Peyer's patch (tissue), 4 donors: ENCODE results near the gene LRFN4.

Experiments used
- POLR2A ChIP-seq, 2 donors: fragments of 450-650 bp; IDR thresholded peaks; one replicate each; pipeline ENCODE4 v1.5.1; 2017; ENCODE audit warnings: antibody characterized with exemption in 2 of 2, mild to moderate bottlenecking in 2 of 2, moderate library complexity in 2 of 2
- TF ChIP-seq, protein P1 (sequence below), 6 experiments: fragments of 450-650 bp in 4 of 6; fragments of 200-600 bp in 2 of 6; sonication (generic) in 1 of 6; IDR thresholded peaks; one replicate each; pipeline ENCODE4 v1.5.1; 2017 to 2019; ENCODE audit warnings: antibody characterized with exemption in 6 of 6, mild to moderate bottlenecking in 3 of 6, moderate library complexity in 1 of 6

DNA sequence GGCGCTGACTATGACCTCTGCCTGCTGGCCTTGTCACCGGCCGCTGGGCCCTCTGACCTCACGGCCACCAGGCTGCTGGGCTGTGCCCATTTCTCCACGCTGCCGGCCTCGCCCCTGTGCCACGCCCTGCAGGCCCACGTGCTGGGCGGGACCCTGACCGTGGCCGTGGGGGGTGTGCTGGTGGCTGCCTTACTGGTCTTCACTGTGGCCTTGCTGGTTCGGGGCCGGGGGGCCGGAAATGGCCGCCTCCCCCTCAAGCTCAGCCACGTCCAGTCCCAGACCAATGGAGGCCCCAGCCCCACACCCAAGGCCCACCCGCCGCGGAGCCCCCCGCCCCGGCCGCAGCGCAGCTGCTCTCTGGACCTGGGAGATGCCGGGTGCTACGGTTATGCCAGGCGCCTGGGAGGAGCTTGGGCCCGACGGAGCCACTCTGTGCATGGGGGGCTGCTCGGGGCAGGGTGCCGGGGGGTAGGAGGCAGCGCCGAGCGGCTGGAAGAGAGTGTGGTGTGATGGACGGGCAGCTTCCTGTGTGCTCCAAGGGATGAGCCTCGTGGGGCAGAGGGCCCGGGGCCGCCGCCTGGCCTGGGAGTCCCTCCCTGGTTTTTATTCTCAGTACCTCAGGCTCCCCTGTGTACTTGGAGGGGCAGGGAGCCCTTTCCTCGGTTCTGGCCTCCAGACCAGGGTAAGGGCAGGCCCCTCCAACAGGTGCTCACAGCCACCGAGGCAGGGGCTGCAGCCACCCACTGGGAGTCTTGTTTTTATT lies 3.0 kb downstream of the LRFN4 start:
- TF ChIP-seq, protein P1, sequence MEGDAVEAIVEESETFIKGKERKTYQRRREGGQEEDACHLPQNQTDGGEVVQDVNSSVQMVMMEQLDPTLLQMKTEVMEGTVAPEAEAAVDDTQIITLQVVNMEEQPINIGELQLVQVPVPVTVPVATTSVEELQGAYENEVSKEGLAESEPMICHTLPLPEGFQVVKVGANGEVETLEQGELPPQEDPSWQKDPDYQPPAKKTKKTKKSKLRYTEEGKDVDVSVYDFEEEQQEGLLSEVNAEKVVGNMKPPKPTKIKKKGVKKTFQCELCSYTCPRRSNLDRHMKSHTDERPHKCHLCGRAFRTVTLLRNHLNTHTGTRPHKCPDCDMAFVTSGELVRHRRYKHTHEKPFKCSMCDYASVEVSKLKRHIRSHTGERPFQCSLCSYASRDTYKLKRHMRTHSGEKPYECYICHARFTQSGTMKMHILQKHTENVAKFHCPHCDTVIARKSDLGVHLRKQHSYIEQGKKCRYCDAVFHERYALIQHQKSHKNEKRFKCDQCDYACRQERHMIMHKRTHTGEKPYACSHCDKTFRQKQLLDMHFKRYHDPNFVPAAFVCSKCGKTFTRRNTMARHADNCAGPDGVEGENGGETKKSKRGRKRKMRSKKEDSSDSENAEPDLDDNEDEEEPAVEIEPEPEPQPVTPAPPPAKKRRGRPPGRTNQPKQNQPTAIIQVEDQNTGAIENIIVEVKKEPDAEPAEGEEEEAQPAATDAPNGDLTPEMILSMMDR (IDR thresholded peaks at IDR 0.05) = no peak
- TF ChIP-seq POLR2A (IDR thresholded peaks at IDR 0.05) = no peak
